Motor neuron (in vitro differentiated cells): ENCODE results near the gene HEXIM2. TPM values are rescaled to one million over a fixed set of nuclear protein-coding genes. Genes with fewer than 3 reads are reported as not detected.
"Not testable (repeated sequence)": the region's sequence is repeated elsewhere in the genome, so short reads cannot be mapped to it uniquely, and the experiment has no call there.

Source experiments
- ATAC-seq, 8 experiments: fragments of 200-7000 bp; cut with Tn5 transposase; replicated peaks in 6 of 8; 2 replicates each; pipeline ENCODE4 v1.8.0; 2021; ENCODE audit warnings: mild to moderate bottlenecking in 8 of 8, moderate library complexity in 8 of 8
- H3K27ac ChIP-seq, 2 donors: fragments of 250-450 bp; sonication (Bioruptor Pico); 2 replicates each; pipeline ENCODE4 v1.9.0; 2021; ENCODE audit warnings: antibody characterized with exemption in 2 of 2, mild to moderate bottlenecking in 2 of 2, moderate library complexity in 1 of 2
- H3K4me1 ChIP-seq, 2 donors: fragments of 250-450 bp; sonication (Bioruptor Pico); replicated peaks in 1 of 2; 2 replicates each; pipeline ENCODE4 v1.6.1; 2021; ENCODE audit warnings: antibody characterized with exemption in 2 of 2, mild to moderate bottlenecking in 2 of 2, moderate library complexity in 1 of 2
- H3K4me3 ChIP-seq, 5 donors: fragments of 250-450 bp; sonication (Bioruptor Pico); 2 replicates each; pipeline ENCODE4 v1.9.0; 2021; ENCODE audit warnings: antibody characterized with exemption in 5 of 5, mild to moderate bottlenecking in 5 of 5, moderate library complexity in 4 of 5
- WGBS, 10 experiments: fragments of 450-650 bp; shearing (Covaris generic); methylation state at CpG; one replicate each; pipeline ENCODE4 v1.0.0; 2022; 5-methylcytosine and 5-hydroxymethylcytosine counted together
- in situ Hi-C, 9 experiments: fragments of 400-800 bp; cut with MboI; loops; one replicate each; pipeline ENCODE4 v1.15.0; 2021; ENCODE audit warnings: low sequenced_read_pairs in 9 of 9, low pct_unique_long_range_greater_than_20kb in 2 of 9; ENCODE audit not compliant: unreplicated experiment in 9 of 9
- total RNA-seq, 8 experiments: library from RNA; unstranded; fragments of 300-600 nt; gene quantifications; 2 replicates each; pipeline versions ENCODE4 v1.2.3 to v1.2.4, GENCODE V29; 2022

The HEXIM2 gene
- total RNA-seq, 8 experiments from 2014 or later, result 7.6 to 14.1 (median 9.9) TPM

DNA sequence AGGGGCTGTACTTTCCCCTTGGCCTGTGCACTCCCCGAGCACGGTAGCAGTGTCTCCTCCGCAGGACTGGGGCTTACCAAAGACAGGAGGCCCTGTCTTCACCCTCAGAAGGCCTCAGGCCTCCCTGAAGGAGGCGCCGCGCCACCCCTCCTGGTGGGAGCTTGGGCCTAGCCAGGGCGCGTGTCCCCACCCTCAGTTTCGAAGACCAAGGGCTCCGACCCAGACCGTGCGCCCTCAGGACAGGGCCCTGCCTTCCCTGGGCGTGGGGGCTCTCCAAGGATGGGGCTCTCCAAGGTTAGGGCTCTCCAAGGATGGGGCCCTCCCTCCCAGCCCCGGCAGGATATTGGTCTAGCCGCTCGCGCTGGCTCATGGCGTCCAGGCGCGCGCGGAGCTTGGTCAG, 41.1 kb upstream of the HEXIM2 start:
- Histone ChIP-seq H3K27ac (no peak overlapping the region), H3K4me3 (no peak overlapping the region)
- ATAC-seq, result no peak

DNA sequence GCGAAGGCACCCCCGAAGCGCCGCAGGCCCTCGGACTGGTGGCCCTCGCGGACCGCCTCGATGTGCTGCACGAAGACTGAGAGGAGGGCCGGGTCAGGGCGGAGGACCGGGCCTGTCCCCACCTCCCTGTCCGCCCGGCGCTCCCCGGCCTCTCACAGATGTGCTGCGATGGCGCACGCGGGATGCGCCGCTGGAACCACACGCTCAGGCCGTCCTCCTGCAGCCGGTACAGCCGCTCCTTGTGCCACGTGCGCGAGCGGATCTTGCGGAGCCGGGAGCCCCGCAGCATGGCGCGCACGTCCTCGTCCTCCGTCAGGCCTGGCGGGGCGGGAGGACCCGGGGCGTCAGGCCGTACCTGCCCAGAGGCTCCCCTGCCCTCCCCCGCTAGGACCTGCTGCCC, 40.6 kb upstream of the HEXIM2 start:
- peak in 1 of 8 experiments; percentile 5 for ATAC-seq
- no CpG with 5 or more reads among the region's 45 CpGs for WGBS, 10 experiments
- in situ Hi-C loops, result no loop called here

More for the DNA sequence above, 41.1 kb upstream of the HEXIM2 start:
- in situ Hi-C loops, result no loop called here
- peaks cover 0 to 6% of the 10 kb centered on the region in 2 donors for H3K4me1 ChIP-seq
- 80 to 100% methylated on average over 1 to 4 of the region's 22 CpGs; no CpG with 5 or more reads in 8 of the 10 experiments for WGBS, 10 experiments

DNA sequence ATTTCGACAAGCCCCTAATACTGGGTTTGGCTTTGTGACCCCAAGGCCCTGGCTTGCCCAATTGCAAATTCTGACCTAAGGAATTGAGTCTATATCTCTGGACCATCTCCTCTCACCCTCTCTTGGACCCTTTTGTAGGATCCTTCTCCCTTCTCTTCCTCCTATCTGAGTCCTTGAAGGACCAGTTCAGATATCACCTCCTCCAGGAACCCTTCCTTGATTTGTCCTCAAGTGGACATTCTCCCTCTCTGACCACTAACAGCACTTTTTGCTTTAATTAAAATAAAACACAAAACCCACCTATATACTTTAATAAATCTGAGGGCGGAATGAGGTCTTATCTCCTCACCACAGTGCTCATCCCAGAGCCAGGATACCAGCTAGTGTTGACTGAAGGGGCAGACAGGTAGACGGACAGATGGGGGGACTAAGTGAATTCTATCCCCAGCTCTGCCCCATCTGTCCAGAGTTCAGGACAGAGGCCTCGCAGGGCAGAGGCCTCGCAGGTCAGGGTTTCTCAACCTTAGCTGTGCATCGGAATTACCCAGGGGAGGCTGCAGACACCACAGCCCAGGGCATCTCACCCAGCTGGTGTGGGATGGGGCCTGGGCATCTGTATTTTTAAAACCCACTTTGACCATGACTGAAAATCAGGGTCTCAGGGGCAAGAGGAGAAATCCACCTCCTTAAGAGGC, 38.5 kb upstream of the HEXIM2 start:
- no peak for ATAC-seq
- no peak overlapping the region for H3K27ac ChIP-seq
- in situ Hi-C loops, result no loop called here
- peaks cover 0 to 6% of the 10 kb centered on the region in 2 donors for H3K4me1 ChIP-seq
- no peak overlapping the region for H3K4me3 ChIP-seq
- 80 to 100% (median 100%) methylated on average over 1 to 3 of the region's 6 CpGs; no CpG with 5 or more reads in 1 of the 10 experiments for WGBS, 10 experiments

More for the DNA sequence above, 40.6 kb upstream of the HEXIM2 start:
- Histone ChIP-seq H3K27ac (no peak overlapping the region), H3K4me1 (peaks cover 0 to 6% of the 10 kb centered on the region in 2 donors), H3K4me3 (no peak overlapping the region)

DNA sequence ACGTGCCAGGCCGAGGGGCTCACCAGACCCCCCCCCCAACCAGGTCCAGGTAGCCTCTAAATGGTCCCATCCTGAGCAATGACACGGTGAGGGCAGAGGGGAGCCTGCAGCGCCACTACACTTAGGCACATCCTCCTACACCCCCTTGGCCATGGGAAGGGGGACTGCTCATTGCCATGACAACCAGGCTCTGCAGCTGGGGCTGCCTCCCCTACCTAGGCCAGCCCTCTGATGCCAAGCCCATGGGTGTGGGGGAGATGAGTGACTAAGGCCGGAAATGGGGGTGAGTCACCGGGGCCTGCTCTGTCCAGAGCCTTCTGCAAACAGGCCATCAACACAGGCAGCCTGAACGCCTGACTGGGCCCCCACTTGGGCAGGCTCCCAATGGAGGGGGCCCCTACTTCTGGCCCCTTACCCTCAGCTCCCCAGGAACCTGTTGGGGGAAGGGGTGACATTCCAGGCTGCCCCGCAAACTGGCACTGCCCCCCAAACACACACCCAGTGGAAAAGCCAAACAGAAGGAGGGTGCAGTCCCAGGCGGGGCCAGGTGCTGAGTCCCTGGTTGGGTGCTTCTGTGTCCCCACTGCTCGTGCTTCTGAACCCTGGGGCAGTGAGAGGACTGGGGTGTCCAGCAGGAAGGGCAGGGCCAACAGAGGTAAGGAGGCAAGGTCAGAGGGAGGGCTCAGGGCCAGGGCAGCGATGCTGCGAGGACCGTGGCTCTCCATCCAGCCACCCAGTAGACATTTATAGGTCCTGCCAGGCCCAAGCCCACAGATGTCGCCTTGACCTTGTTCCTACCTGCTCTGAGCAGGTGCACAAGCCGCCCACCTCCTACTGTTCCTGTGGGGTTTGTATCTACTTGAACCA, 37.5 kb upstream of the HEXIM2 start:
- peak; percentile 67 to 92 (median 84) for ATAC-seq
- peaks cover under 1 to 6% of the 10 kb centered on the region in 2 donors for H3K4me1 ChIP-seq
- no peak overlapping the region for H3K4me3 ChIP-seq
- H3K27ac ChIP-seq, result no peak overlapping the region
- 63 to 96% (median 76%) methylated on average over 2 to 5 of the region's 15 CpGs; no CpG with 5 or more reads in 7 of the 10 experiments for WGBS, 10 experiments
- in situ Hi-C loops, result no loop called here

DNA sequence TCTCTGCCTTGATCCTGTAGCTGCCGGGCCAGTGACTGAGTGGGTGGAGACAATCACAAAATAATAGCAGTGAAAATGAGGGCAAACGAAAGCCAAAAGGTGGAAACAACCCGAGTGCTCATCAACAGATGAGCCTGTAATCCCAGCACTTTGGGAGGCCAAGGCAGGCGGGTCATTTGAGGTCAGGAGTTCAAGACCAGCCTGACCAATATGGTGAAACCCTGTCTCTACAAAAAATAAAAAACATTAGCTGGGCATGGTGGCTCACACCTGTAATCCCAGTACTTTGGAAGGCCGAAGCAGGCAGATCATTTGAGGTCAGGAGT, 36.9 kb upstream of the HEXIM2 start:
- ATAC-seq, H3K4me3 ChIP-seq, H3K4me1 ChIP-seq, in situ Hi-C loops, H3K27ac ChIP-seq: not testable (repeated sequence)
- WGBS, 10 experiments, result 42 to 100% (median 67%) methylated on average over 1 to 5 of the region's 5 CpGs; no CpG with 5 or more reads in 1 of the 10 experiments

- no peak overlapping the region for H3K27ac ChIP-seq
- ATAC-seq, result no peak
- peaks cover 6% of the 10 kb centered on the region in 2 donors for H3K4me1 ChIP-seq
- in situ Hi-C loops, result no loop called here
- 88 to 100% (median 97%) methylated on average over 2 to 8 of the region's 8 CpGs for WGBS, 10 experiments
- H3K4me3 ChIP-seq, result no peak overlapping the region
Observed at GRCh38 chr17:45125509-45125908, 36.2 kb upstream of the HEXIM2 start.

DNA sequence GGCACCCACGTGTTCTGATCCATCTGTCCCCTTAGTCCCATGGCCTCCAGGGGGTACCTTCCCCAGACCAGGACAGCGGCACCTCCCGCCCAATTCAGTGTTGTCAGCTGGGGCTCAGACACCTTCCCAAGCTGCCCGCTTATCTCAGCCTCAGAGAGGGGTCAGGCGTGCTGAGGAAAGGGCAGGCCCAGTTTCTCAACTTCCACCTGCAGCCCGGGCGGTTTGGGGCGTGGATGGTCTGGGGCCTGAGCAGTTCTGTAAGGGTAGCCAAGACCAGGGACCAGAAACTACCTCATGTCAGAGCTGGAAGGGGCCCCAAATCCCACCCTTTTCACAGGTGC, 34.5 kb upstream of the HEXIM2 start:
- in situ Hi-C loops, result no loop called here
- H3K4me1 ChIP-seq, result peaks cover 6% of the 10 kb centered on the region in 2 donors
- H3K4me3 ChIP-seq, result no peak overlapping the region
- H3K27ac ChIP-seq, result no peak overlapping the region
- no peak for ATAC-seq
- 67% methylated on average over 3 of the region's 8 CpGs; no CpG with 5 or more reads in 9 of the 10 experiments for WGBS, 10 experiments

DNA sequence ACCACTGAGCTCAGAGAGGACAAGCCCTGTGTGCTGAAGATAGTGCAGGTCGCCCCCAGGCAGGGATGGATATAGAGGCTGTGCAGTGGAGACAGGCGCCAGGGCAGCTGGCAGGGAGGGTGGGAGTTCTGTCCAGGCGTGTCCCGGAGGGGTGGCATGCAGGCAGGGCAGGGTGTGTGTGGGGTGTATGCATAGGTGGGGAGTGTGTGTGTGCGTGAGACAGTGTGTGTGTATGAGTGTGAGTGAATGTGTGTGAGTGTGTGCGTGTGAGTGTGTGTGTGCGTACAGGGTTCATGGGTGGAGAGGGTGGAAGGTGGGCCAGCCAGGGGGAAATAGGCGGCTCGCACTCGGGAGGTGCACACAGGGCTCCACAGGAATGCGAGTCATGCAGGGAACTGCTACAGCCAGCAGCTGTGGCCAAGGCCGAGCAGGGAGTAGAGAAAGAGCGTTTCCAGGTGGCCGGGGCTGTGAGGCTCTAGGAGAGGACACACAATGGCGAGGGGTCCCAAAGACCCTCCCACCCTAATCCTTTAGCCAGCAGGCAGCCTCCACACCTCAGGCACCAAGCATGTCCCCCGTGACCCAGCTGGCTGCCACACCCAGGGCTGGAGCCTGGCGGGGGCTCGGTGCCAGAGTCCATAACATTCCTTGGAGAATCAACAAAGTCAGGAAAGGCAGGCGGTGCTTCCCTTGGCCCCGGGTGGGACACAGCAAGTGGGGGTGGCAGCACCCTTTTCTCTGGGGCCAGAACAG, 34.0 kb upstream of the HEXIM2 start:
- Histone ChIP-seq H3K27ac (no peak overlapping the region), H3K4me1 (peaks cover 6% of the 10 kb centered on the region in 2 donors), H3K4me3 (no peak overlapping the region)
- peak in 4 of 8 experiments; percentile 4 to 25 (median 10) for ATAC-seq
- in situ Hi-C loops, result no loop called here
- 0 to 100% (median 77%) methylated on average over 1 to 5 of the region's 20 CpGs; no CpG with 5 or more reads in 4 of the 10 experiments for WGBS, 10 experiments

DNA sequence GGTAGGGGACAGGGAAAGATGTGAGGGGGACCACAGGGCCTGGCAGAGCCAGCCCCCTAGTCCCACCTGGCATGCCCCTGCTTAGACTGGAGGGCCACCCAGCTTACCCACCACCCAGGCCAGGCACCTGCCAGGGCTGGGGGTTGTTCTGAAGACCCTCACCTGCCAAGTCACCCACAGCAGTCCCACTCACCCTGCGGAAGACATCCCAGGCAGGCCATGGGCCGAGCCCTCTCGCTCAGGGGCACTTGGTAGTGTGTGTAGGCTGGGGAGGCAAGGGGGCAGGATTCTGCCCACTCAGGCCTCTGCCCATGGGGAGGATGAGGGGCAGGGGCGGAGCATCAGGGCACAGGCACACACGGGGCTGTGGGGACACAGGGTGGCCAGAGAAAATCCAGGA, 33.3 kb upstream of the HEXIM2 start:
- no peak overlapping the region for H3K27ac ChIP-seq
- no peak for ATAC-seq
- in situ Hi-C loops, result no loop called here
- no CpG with 5 or more reads among the region's 5 CpGs for WGBS, 10 experiments
- H3K4me1 ChIP-seq, result peaks cover 6% of the 10 kb centered on the region in 2 donors
- no peak overlapping the region for H3K4me3 ChIP-seq

DNA sequence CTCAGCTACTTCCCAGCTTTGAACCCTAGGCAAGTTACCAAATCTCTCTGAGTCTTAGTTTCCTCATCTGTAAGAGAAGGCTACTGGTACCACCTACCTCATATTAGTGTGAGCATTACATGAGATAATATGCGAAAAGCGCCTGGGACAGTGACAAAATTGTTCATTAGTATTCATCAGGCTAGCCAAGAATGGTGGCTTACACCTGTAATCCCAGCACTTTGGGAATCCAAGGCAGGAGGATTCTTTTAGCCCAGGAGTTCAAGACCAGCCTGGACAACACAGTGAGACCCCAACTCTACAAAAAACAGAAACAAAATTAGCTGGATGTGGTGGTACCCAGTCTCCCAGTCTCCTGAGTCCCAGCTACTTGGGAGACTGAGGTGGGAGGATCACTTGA, 32.7 kb upstream of the HEXIM2 start:
- no peak overlapping the region for H3K27ac ChIP-seq
- no peak for ATAC-seq
- H3K4me1 ChIP-seq, result peaks cover 4 to 6% of the 10 kb centered on the region in 2 donors
- in situ Hi-C loops, result no loop called here
- WGBS, 10 experiments, result 83 to 100% (median 90%) methylated on average over 2 of the region's 2 CpGs; no CpG with 5 or more reads in 3 of the 10 experiments
- no peak overlapping the region for H3K4me3 ChIP-seq

DNA sequence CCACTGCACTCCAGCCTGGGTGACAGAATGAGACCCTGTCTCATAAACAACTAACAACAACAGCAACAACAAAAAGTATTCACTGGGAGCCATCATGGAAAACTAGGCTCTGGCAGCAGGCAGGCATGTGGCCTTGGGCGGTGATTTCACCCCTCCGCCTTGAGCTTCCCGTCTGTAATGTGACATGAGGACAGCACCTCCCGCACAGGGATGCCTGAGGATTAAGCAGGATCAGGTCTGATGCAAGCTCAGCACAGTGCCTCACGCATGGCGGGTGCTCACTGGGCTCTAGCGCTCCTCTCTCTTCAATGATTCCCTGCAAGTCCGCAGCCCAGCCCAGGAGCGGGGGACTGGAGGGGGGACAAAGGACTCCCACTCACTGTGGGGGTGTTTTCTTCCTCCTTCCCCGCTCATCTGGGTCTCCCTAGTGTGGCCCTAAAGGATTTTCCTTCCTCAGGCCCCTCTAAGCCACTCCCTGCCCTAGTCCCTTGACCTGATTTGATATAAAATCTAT, 32.2 kb upstream of the HEXIM2 start:
- 80 to 89% (median 80%) methylated on average over 2 to 3 of the region's 10 CpGs; no CpG with 5 or more reads in 7 of the 10 experiments for WGBS, 10 experiments
- in situ Hi-C loops, result no loop called here
- Histone ChIP-seq H3K27ac (no peak overlapping the region), H3K4me1 (peaks cover 0 to 6% of the 10 kb centered on the region in 2 donors), H3K4me3 (no peak overlapping the region)
- peak; percentile 3 to 25 (median 6) for ATAC-seq

GRCh38 chr17:45129940-45130680, 31.6 kb upstream of the HEXIM2 start:
- peaks cover 0 to 6% of the 10 kb centered on the region in 2 donors for H3K4me1 ChIP-seq
- no peak for ATAC-seq
- H3K4me3 ChIP-seq, result no peak overlapping the region
- no peak overlapping the region for H3K27ac ChIP-seq
- in situ Hi-C loops, result no loop called here
- 75 to 100% (median 85%) methylated on average over 1 to 4 of the region's 13 CpGs; no CpG with 5 or more reads in 6 of the 10 experiments for WGBS, 10 experiments
